Glutamatergic neuron (in vitro differentiated cells): ENCODE results near the gene ST6GALNAC5. TPM values are rescaled to one million over a fixed set of nuclear protein-coding genes. Genes with fewer than 3 reads are reported as not detected.

ENCODE experiments used
- DNase-seq: peaks from one replicate; pipeline ENCODE4 v3.0.0; 2022
- H3K27ac Mint-ChIP-seq: one replicate; pipeline ENCODE4 v1.8.0; 2020; ENCODE audit warnings: mild to moderate bottlenecking, mixed read lengths, inconsistent platforms; ENCODE audit not compliant: unreplicated experiment
- H3K27me3 Mint-ChIP-seq: one replicate; pipeline ENCODE4 v1.8.0; 2020; ENCODE audit warnings: mild to moderate bottlenecking, moderate library complexity, mixed read lengths, inconsistent platforms; ENCODE audit not compliant: unreplicated experiment
- H3K36me3 Mint-ChIP-seq: one replicate; pipeline ENCODE4 v1.8.0; 2020; ENCODE audit warnings: mild to moderate bottlenecking, mixed read lengths, inconsistent platforms; ENCODE audit not compliant: unreplicated experiment
- H3K4me1 Mint-ChIP-seq: one replicate; pipeline ENCODE4 v1.8.0; 2020; ENCODE audit warnings: mild to moderate bottlenecking, low read depth, mixed read lengths, inconsistent platforms; ENCODE audit not compliant: unreplicated experiment
- H3K4me3 Mint-ChIP-seq: one replicate; pipeline ENCODE4 v1.8.0; 2020; ENCODE audit warnings: mild to moderate bottlenecking, mixed read lengths, inconsistent platforms; ENCODE audit not compliant: unreplicated experiment
- H3K9me3 Mint-ChIP-seq: one replicate; pipeline ENCODE4 v1.8.0; 2020; ENCODE audit warnings: mild to moderate bottlenecking, moderate library complexity, mixed read lengths, inconsistent platforms; ENCODE audit not compliant: unreplicated experiment
- CTCF ChIP-seq: fragments of 200-600 bp; sonication (generic); IDR thresholded peaks from one replicate; pipeline ENCODE4 v1.5.0; 2021; ENCODE audit not compliant: partially characterized antibody, unreplicated experiment
- total RNA-seq: library from RNA; stranded (reverse); fragmentation: NEBNext Ultra II Directional; extraction: Animal tissue kit (Norgen Biotek cat#: 25700); gene quantifications from one replicate; pipeline ENCODE4 v1.2.1, GENCODE V29; 2021; ENCODE audit not compliant: unreplicated experiment

ST6GALNAC5 gene
- total RNA-seq, 1 donor from 2014 or later: 141 TPM

DNA sequence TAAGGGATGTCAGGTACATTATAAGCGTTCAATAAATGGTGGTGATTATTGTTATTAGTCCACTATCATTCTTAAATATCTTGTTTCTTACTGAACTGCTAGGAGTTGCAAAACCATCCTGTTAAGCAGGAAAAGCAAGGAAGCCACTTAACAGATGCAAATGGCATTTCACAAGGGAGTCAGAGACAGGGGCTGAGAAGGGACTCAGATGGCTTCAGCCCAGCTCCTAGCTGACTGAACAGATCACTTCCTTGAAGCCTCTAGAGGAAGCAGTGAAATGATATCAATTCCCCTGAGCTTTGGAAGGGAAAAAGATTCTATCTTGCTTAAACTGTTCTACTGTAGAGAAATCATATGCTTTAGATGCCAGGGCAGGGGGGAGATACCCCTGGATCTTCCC lies 151.5 kb downstream of the ST6GALNAC5 start:
- peak overlapping the region; percentile 99 for H3K27ac Mint-ChIP-seq
- H3K4me1 Mint-ChIP-seq: peaks cover 82% of the 10 kb centered on the region

DNA sequence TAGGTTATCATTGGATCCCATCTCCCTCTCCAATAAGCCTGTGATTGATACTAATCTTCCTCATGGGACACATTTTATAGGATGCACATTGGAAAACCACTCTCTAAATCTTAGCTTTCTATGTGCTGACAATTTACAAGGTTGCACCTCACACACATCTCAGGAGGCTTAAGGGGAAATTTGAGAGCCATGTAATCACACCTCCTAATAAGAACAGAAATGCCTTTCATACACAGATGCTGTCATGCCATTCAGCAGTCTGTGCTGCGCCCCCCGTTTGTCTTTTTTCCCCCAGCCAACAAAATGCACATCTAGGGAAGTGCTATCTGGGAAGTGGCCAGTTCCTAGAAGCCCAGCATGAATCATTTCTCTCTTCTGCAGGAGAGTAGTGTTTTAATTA lies 154.5 kb downstream of the ST6GALNAC5 start:
- Mint-ChIP-seq H3K27me3 (peaks cover 20% of the 10 kb centered on the region), H3K9me3 (peaks cover 21% of the 10 kb centered on the region), H3K27ac (peak overlapping the region; percentile 79), H3K4me3 (peak overlapping the region; percentile 41), H3K36me3 (peaks cover 9% of the 10 kb centered on the region), H3K4me1 (peaks cover 80% of the 10 kb centered on the region)
- DNase-seq: no peak
- no peak for TF ChIP-seq CTCF

More for the DNA sequence above, 151.5 kb downstream of the ST6GALNAC5 start:
- Mint-ChIP-seq H3K36me3 (no peaks in the 10 kb centered on the region), H3K9me3 (peaks cover 29% of the 10 kb centered on the region), H3K27me3 (peaks cover 24% of the 10 kb centered on the region), H3K4me3 (peak overlapping the region; percentile 82)
- DNase-seq: no peak
- TF ChIP-seq CTCF: no peak

- TF ChIP-seq CTCF: no peak
- no peak overlapping the region for H3K4me3 Mint-ChIP-seq
- peaks cover 9% of the 10 kb centered on the region for H3K36me3 Mint-ChIP-seq
- no peak overlapping the region for H3K27ac Mint-ChIP-seq
- H3K9me3 Mint-ChIP-seq: peaks cover 16% of the 10 kb centered on the region
- H3K27me3 Mint-ChIP-seq: peaks cover 13% of the 10 kb centered on the region
- H3K4me1 Mint-ChIP-seq: peaks cover 77% of the 10 kb centered on the region
- no peak for DNase-seq
These were observed 157.2 kb downstream of the ST6GALNAC5 start for GRCh38 chr1:77024500-77024899.

DNA sequence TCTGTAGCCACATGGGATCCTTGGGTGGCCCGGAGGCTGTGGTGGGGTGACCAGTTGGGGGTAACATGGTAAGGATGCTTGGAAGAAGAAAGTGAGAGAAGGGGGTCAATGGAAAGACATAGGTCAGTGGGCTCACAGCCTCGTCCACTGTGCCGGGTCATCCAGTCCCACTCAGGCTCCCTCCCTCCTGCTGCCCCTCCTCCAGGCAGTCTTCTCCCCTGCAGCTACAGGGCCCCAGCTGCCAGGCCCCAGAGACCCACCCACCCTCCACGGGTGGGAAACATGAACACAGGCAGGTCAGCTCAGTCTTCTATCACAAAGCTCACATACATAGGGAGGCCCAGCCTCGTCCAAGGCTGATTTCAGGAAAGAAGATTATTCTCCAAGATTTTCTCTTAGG lies 158.3 kb downstream of the ST6GALNAC5 start:
- Mint-ChIP-seq H3K4me1 (peaks cover 76% of the 10 kb centered on the region), H3K27ac (peak overlapping the region; percentile 48), H3K4me3 (no peak overlapping the region), H3K27me3 (peaks cover 13% of the 10 kb centered on the region), H3K36me3 (peaks cover 9% of the 10 kb centered on the region), H3K9me3 (peaks cover 15% of the 10 kb centered on the region)
- DNase-seq: no peak
- TF ChIP-seq CTCF: no peak

DNA sequence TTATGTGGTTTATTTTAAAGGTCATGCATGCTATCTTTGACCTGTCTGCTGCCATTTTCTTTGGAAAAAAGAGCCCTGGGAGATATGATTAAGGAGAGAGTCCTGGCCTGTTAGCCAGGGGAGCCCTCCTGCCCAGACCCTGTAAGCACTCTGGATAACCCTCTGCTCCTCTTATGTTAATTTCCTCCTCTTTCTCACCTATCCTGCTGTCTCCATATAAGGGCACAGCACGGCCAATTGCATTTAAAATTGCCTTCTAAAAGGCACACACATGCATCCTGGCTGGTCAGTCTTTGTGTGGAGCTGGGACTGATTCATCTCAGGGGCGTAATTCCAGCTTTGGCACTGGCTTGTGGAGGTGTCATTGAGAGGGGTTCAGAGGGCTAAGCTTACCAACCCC lies 158.9 kb downstream of the ST6GALNAC5 start:
- Mint-ChIP-seq H3K9me3 (peaks cover 17% of the 10 kb centered on the region), H3K4me3 (no peak overlapping the region), H3K36me3 (peaks cover 9% of the 10 kb centered on the region), H3K4me1 (peaks cover 78% of the 10 kb centered on the region), H3K27me3 (peaks cover 13% of the 10 kb centered on the region), H3K27ac (peak overlapping the region; percentile 81)
- no peak for DNase-seq
- no peak for TF ChIP-seq CTCF
